H1 (cell line): ENCODE measurements around the gene TSN. TPM values are rescaled to one million over a fixed set of nuclear protein-coding genes. Genes with fewer than 3 reads are reported as not detected.

Experiments used
- E2F6 ChIP-seq: IDR thresholded peaks from 2 replicates; pipeline ENCODE4 v1.6.1; 2012; ENCODE audit warnings: inconsistent platforms
- SIX5 ChIP-seq: IDR thresholded peaks from 2 replicates; pipeline ENCODE4 v1.6.1; 2011; ENCODE audit warnings: mild to moderate bottlenecking, low read depth, low read length
- polyA plus RNA-seq, 7 experiments: library from polyadenylated mRNA; depleted of rRNA in 3 of 7; stranded (reverse) in 5 of 7; unstranded in 2 of 7; fragments of >200 nt in 5 of 7; fragments of 200-250 nt in 2 of 7; gene quantifications; 1 replicate in 5 of 7; 2 replicates in 1 of 7; 4 replicates in 1 of 7; pipeline versions ENCODE4 v1.2.1 to v1.2.3, GENCODE V29; 2011 to 2013; ENCODE audit warnings: missing spikeins in 2 of 7, mixed read lengths in 2 of 7
- total RNA-seq: library from RNA; stranded (reverse); fragmentation: NEBNext Ultra II Directional; extraction: Animal tissue kit (Norgen Biotek cat#: 25700); gene quantifications from 2 replicates; pipeline ENCODE4 v1.2.1, GENCODE V29; 2021

The TSN gene
- total and polyA plus RNA-seq, 2 of the 8 experiments (the other 6 are each of a cell fraction or from before 2014, with no cell fraction given) = 44.4 to 96.1 TPM

DNA sequence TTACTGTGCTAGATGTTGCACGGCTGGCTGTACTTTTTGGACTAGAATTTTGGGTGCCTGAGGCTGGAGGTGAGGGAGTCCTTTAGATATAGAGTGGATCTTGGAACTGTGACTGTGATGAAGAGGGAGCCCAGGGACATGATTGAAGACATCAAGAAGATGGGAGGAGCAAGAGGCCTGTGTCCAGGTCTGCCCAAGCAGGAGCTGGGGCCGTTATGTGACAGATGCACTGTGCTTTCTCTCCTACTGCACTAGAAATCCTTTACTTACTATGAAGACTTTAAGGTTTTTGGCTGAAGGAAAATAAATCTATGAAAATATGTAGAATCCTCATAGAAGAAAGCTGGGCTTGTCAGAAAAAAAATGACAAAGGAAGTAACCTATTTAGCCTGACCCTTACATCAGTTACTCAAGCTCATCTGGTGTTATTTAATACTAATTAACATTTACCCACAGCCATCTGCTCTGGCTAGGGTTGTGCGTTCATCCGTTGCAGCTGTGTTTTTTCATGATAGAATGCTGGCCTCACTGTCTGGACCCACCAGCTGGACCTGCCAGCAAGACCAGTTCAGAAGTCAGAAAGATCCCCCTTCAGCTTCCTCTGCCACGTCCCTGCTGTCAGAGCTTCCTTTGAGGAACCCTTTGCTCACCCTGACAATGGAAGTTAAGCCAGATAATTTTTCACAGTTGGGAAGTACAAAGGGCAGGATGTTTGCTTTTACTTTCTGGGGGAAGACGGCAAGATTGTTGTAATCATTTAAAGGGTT is 16.7 kb downstream of the TSN start (continued):
- no peak for TF ChIP-seq E2F6
- no peak for TF ChIP-seq SIX5
- TF ChIP-seq, all 59 proteins: peak for 0
